Thoracic aorta (tissue), 2 donors: ENCODE measurements around the gene WBP11. TPM values are rescaled to one million over a fixed set of nuclear protein-coding genes. Genes with fewer than 3 reads are reported as not detected.

Source experiments
- ATAC-seq: fragments of 150-250 bp; one replicate; pipeline ENCODE4 v1.8.0; 2017; ENCODE audit warnings: low read depth; ENCODE audit not compliant: insufficient number of reproducible peaks, low FRiP score
- DNase-seq: peaks from one replicate; pipeline ENCODE4 v3.0.0-alpha.2; 2020; ENCODE audit warnings: low spot score
- H3K27ac ChIP-seq, 2 donors: fragments of 200-600 bp; sonication (generic); 1 replicate in 1 of 2; 2 replicates in 1 of 2; pipeline ENCODE4 v1.5.1; 2016; ENCODE audit warnings: mild to moderate bottlenecking in 2 of 2, moderate library complexity in 2 of 2
- H3K27me3 ChIP-seq: fragments of 200-600 bp; sonication (generic); replicated peaks from 2 replicates; pipeline ENCODE4 v1.6.0; 2016; ENCODE audit warnings: mild to moderate bottlenecking; ENCODE audit not compliant: insufficient read depth
- H3K36me3 ChIP-seq: fragments of 200-600 bp; sonication (generic); one replicate; pipeline ENCODE4 v1.5.1; 2016
- H3K4me1 ChIP-seq, 2 donors: fragments of 200-600 bp; sonication (generic); 1 replicate in 1 of 2; 2 replicates in 1 of 2; pipeline versions ENCODE4 v1.5.1 to v1.6.0; 2016; ENCODE audit warnings: low read depth in 2 of 2, mild to moderate bottlenecking in 1 of 2; ENCODE audit not compliant: control insufficient read depth in 1 of 2
- H3K4me3 ChIP-seq: fragments of 200-600 bp; sonication (generic); 2 replicates; pipeline ENCODE4 v1.5.1; 2016; ENCODE audit warnings: mild to moderate bottlenecking
- H3K9me3 ChIP-seq: fragments of 200-600 bp; sonication (generic); 2 replicates; pipeline ENCODE4 v1.5.1; 2016
- total RNA-seq, 2 donors: library from RNA; depleted of rRNA; stranded (reverse); fragments of >200 nt; gene quantifications; one replicate each; pipeline versions ENCODE4 v1.1.0 to v1.2.3, GENCODE V29; 2016
- TF ChIP-seq, protein P1 (sequence below): fragments of 200-600 bp; sonication (generic); IDR thresholded peaks from one replicate; pipeline ENCODE4 v1.5.1; 2019; ENCODE audit warnings: antibody characterized with exemption

Gene WBP11
- total RNA-seq, 2 donors from 2014 or later, result 10.0 to 17.6 TPM

DNA sequence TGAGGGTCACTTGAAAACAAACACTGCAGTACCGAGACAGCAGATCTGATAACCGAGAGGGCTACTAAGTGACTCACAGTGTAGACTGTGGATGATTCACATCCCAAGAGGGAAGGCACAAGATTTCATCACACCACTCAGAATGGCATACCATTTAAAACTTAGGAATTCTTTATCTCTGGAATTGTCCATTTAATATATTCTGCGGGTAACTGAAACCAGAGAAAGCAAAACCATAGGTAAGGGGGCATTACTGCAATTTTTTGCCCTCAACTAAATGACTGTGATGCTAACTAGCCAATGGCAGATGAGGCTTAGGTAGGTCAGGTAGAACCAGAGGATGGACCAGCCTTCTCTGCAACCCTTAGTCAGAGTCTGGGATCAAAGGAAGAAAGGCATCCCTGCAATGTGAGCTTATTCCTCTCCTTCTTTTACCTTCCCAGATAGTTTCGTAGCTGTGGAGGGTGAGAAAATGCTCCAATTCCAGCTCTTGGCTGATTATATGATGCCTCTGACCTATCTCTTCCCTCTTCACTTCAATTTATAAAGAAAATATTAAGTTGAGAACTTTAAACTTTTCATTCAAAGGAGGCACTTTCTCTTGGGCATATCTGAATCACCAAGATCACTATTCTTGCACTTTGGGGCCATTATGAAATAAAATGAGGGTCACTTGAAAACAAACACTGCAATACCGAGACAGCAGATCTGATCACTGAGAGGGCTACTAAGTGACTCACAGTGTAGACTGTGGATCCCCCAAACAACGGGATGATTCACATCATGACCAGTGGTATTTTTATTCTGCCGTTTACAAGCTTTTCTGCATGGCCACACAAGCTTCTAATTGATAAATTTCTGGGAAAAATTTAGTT is 33.3 kb upstream of the WBP11 start:
- no peak for ATAC-seq
- H3K27me3 ChIP-seq, result no peaks in the 10 kb centered on the region
- no peak overlapping the region for H3K27ac ChIP-seq
- TF ChIP-seq, protein P1, sequence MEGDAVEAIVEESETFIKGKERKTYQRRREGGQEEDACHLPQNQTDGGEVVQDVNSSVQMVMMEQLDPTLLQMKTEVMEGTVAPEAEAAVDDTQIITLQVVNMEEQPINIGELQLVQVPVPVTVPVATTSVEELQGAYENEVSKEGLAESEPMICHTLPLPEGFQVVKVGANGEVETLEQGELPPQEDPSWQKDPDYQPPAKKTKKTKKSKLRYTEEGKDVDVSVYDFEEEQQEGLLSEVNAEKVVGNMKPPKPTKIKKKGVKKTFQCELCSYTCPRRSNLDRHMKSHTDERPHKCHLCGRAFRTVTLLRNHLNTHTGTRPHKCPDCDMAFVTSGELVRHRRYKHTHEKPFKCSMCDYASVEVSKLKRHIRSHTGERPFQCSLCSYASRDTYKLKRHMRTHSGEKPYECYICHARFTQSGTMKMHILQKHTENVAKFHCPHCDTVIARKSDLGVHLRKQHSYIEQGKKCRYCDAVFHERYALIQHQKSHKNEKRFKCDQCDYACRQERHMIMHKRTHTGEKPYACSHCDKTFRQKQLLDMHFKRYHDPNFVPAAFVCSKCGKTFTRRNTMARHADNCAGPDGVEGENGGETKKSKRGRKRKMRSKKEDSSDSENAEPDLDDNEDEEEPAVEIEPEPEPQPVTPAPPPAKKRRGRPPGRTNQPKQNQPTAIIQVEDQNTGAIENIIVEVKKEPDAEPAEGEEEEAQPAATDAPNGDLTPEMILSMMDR, result no peak
- no peak overlapping the region for H3K4me3 ChIP-seq
- no peaks in the 10 kb centered on the region for H3K36me3 ChIP-seq
- DNase-seq, result no peak
- H3K4me1 ChIP-seq, result peaks cover 15 to 17% of the 10 kb centered on the region in 2 donors
- H3K9me3 ChIP-seq, result no peaks in the 10 kb centered on the region

DNA sequence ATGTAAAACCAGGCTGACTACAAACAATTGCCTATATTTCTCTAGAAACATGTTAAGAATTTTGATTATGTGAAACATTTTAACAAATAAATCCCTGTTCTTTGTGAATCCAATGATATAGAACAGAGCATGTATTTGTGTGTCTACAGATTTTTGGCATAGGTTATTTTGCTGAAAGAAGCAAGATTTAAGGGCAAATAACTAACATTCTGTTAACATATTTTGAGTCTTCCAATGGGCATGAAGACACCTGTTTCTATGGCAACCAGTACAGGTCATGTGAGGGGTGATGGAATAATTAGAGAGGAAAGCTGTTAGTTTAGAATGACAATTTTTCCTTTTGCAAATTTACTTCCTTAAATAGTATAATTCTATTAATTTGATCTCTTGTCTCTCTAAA is 31.2 kb upstream of the WBP11 start:
- ATAC-seq, result no peak
- TF ChIP-seq, protein P1, result no peak
- Histone ChIP-seq H3K4me3 (no peak overlapping the region), H3K27me3 (no peaks in the 10 kb centered on the region), H3K36me3 (no peaks in the 10 kb centered on the region), H3K9me3 (no peaks in the 10 kb centered on the region), H3K27ac (no peak overlapping the region), H3K4me1 (peaks cover 0 to 5% of the 10 kb centered on the region in 2 donors)
- no peak for DNase-seq

DNA sequence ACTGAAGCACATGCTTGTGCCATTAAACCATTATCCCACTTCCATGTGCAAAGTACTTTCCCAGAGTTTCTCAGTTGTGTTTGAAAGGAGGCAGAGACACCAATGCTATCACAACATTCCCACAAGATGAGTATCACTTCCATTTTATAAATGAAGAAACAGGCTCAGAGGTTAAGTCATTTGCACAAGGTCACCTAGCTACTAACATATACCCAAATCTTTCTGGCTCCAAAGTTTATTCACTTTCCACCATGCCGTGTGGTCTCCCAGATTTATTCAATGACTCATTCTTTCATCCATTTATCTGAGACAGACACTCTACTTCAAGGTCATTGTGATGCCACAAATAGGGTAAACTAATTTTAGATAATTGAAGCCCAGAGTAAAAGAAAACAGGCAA is 30.7 kb upstream of the WBP11 start:
- no peaks in the 10 kb centered on the region for H3K9me3 ChIP-seq
- no peaks in the 10 kb centered on the region for H3K27me3 ChIP-seq
- TF ChIP-seq, protein P1, result no peak
- ATAC-seq, result no peak
- H3K27ac ChIP-seq, result no peak overlapping the region
- peaks cover 0 to 5% of the 10 kb centered on the region in 2 donors for H3K4me1 ChIP-seq
- no peaks in the 10 kb centered on the region for H3K36me3 ChIP-seq
- no peak for DNase-seq
- no peak overlapping the region for H3K4me3 ChIP-seq

DNA sequence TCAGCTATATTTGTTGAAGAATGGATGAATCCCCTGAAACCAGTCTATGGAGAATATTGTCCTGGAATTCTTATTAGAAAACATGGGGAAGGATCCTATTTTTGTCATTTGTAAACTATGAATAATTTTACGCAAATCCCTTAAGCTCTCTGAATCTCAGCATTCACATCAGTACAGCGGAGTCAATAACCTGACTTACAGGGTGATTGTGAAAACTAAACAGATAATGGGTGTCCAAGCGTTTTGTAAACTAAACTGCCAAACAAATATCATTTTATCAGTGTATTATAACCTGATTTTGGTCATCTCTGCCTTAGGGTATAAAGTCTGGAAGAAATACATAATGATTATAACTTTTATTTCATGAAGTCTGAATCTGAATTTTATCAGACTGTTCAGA is 30.1 kb upstream of the WBP11 start:
- Histone ChIP-seq H3K27me3 (no peaks in the 10 kb centered on the region), H3K4me1 (peaks cover 0 to 5% of the 10 kb centered on the region in 2 donors), H3K4me3 (no peak overlapping the region), H3K9me3 (no peaks in the 10 kb centered on the region), H3K36me3 (no peaks in the 10 kb centered on the region), H3K27ac (no peak overlapping the region)
- ATAC-seq (no peak), DNase-seq (no peak)
- TF ChIP-seq, protein P1, result no peak

DNA sequence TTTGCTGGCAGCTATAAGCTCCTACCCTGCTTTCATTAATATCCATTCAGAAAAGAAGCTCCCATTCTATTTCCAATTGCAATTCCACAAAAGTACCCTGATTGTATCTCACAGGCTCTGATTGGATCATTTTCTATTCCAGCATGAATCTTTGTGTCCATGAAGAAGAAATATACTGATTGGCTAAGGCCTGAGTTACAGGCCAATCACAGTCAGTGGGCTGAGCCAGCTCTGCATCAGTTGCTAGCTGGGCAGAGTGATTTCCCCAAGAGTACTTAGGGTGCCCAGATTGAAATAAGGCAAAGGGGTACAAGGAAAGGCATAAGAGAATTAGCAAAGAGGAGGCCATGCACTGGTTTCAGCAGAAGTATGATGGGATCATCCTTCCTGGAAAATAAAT is 25.6 kb upstream of the WBP11 start:
- ATAC-seq, result no peak
- Histone ChIP-seq H3K9me3 (no peaks in the 10 kb centered on the region), H3K36me3 (no peaks in the 10 kb centered on the region), H3K27ac (no peak overlapping the region), H3K27me3 (no peaks in the 10 kb centered on the region), H3K4me3 (no peak overlapping the region), H3K4me1 (peaks cover 0 to 14% of the 10 kb centered on the region in 2 donors)
- TF ChIP-seq, protein P1, result no peak
- DNase-seq, result no peak
